A549 (cell line): ENCODE data around the gene CFAP69. TPM values are rescaled to one million over a fixed set of nuclear protein-coding genes. Genes with fewer than 3 reads are reported as not detected.
A peak's percentile ranks its signal among the peaks of the same experiment; 100 is the strongest.

Experiments used
- ATAC-seq, 2 experiments: fragments of 200-7000 bp in 1 of 2; fragments of >200 bp in 1 of 2; cut with Nextera tagmentation in 1 of 2; cut with Tn5 transposase in 1 of 2; 3 replicates each; pipeline versions ENCODE4 v1.8.0 to v1.9.1; 2018 to 2020; ENCODE audit warnings: mild to moderate bottlenecking in 1 of 2, moderate library complexity in 1 of 2
- CTCF ChIA-PET: fragments of 300-600 bp; sonication (Branson Sonifier 250); formaldehyde crosslinking; extraction: SDS; loops from one replicate; lab custom pipeline; 2021; ENCODE audit warnings: antibody characterized with exemption, inconsistent platforms; lab: Yijun Ruan, JAX
- POLR2A ChIA-PET: fragments of 350-600 bp; formaldehyde crosslinking; extraction: SDS; loops from one replicate; lab custom pipeline; 2021; ENCODE audit warnings: antibody characterized with exemption, inconsistent platforms; lab: Yijun Ruan, JAX
- DNase-seq, 2 experiments: peaks; one replicate each; pipeline versions ENCODE4 v3.0.0 to v3.0.0-alpha.2; 2011 to 2016; ENCODE audit warnings: low read depth in 1 of 2, low spot score in 1 of 2
- FAIRE-seq: peaks from 2 replicates; lab custom pipeline; 2011; peaks lifted over from hg19 to GRCh38; lab: Jason Lieb, UNC
- H3K27ac ChIP-seq, 2 experiments: fragments of >200 bp; sonication (Bioruptor Twin); formaldehyde crosslinking; 3 replicates each; pipeline ENCODE4 v1.5.1; 2016 to 2017
- H3K4me1 ChIP-seq: fragments of >200 bp; sonication (Bioruptor Twin); formaldehyde crosslinking; 3 replicates; pipeline ENCODE4 v1.6.1; 2016
- H3K4me2 ChIP-seq: fragments of >200 bp; sonication (Bioruptor Twin); formaldehyde crosslinking; 3 replicates; pipeline ENCODE4 v1.6.1; 2016
- H3K4me3 ChIP-seq: fragments of >200 bp; sonication (Bioruptor Twin); formaldehyde crosslinking; 3 replicates; pipeline ENCODE4 v1.5.1; 2016
- H3K9me3 ChIP-seq: fragments of >200 bp; sonication (Bioruptor Twin); formaldehyde crosslinking; 3 replicates; pipeline ENCODE4 v1.6.1; 2016
- BHLHE40 ChIP-seq: IDR thresholded peaks from 2 replicates; pipeline ENCODE4 v1.6.1; 2012; ENCODE audit warnings: low read depth, low read length, inconsistent platforms
- CBX8 ChIP-seq: fragments of 200-600 bp; sonication (generic); IDR thresholded peaks from 2 replicates; pipeline ENCODE4 v1.6.1; 2016
- EHF ChIP-seq: fragments of 250-450 bp; sonication (Bioruptor Pico); IDR thresholded peaks from 2 replicates; pipeline ENCODE4 v1.5.0; 2020; ENCODE audit warnings: mild to moderate bottlenecking
- FOXS1 ChIP-seq: fragments of 250-450 bp; sonication (Bioruptor Pico); IDR thresholded peaks from 2 replicates; pipeline ENCODE4 v1.5.0; 2020; ENCODE audit warnings: mild to moderate bottlenecking, moderate library complexity
- HDAC2 ChIP-seq: fragments of 200-600 bp; sonication (generic); IDR thresholded peaks from 2 replicates; pipeline ENCODE4 v1.6.1; 2016
- HOXB13 ChIP-seq: fragments of 250-450 bp; sonication (Bioruptor Pico); IDR thresholded peaks from 2 replicates; pipeline ENCODE4 v1.5.0; 2020; ENCODE audit warnings: low read depth, mild to moderate bottlenecking, moderate library complexity
- HOXB5 ChIP-seq: fragments of 250-450 bp; sonication (Bioruptor Pico); IDR thresholded peaks from 2 replicates; pipeline ENCODE4 v1.5.0; 2020; ENCODE audit warnings: mild to moderate bottlenecking, moderate library complexity
- KDM1A ChIP-seq: fragments of 200-600 bp; sonication (generic); IDR thresholded peaks from 2 replicates; pipeline ENCODE4 v1.6.1; 2016; ENCODE audit warnings: low read depth, mild to moderate bottlenecking
- MAFK ChIP-seq: fragments of 450-650 bp; IDR thresholded peaks from 2 replicates; pipeline ENCODE4 v1.6.1; 2014; ENCODE audit not compliant: partially characterized antibody
- NFE2L2 ChIP-seq: fragments of 150-350 bp; conservative IDR thresholded peaks from 2 replicates; pipeline ENCODE4 v1.6.1; 2014; ENCODE audit warnings: low read length
- POLR2A ChIP-seq: IDR thresholded peaks from 2 replicates; pipeline ENCODE4 v1.6.1; 2012; ENCODE audit warnings: mild to moderate bottlenecking, low read length
- RAD21 ChIP-seq, 2 experiments: fragments of >200 bp in 1 of 2; sonication (Bioruptor Twin) in 1 of 2; formaldehyde crosslinking in 1 of 2; IDR thresholded peaks in 1 of 2; conservative IDR thresholded peaks in 1 of 2; 2 replicates in 1 of 2; 3 replicates in 1 of 2; pipeline ENCODE4 v1.6.1; 2012 to 2018; ENCODE audit warnings: inconsistent platforms in 1 of 2
- RARB ChIP-seq: fragments of 250-450 bp; sonication (Bioruptor Pico); IDR thresholded peaks from 2 replicates; pipeline ENCODE4 v1.8.0; 2021; ENCODE audit warnings: mild to moderate bottlenecking, moderate library complexity
- RCOR1 ChIP-seq: fragments of 150-350 bp; IDR thresholded peaks from 2 replicates; pipeline ENCODE4 v1.6.1; 2014; ENCODE audit warnings: antibody characterized with exemption, low read length, low read depth
- RFX5 ChIP-seq: fragments of 450-650 bp; IDR thresholded peaks from 2 replicates; pipeline ENCODE4 v1.7.1; 2014; ENCODE audit warnings: antibody characterized with exemption, mild to moderate bottlenecking, moderate library complexity
- SMC3 ChIP-seq: fragments of >200 bp; sonication (Bioruptor Twin); formaldehyde crosslinking; IDR thresholded peaks from 3 replicates; pipeline ENCODE4 v1.6.1; 2018; ENCODE audit warnings: inconsistent platforms
- SREBF2 ChIP-seq: fragments of 450-650 bp; IDR thresholded peaks from 2 replicates; pipeline ENCODE4 v1.6.1; 2014; ENCODE audit warnings: mild to moderate bottlenecking, moderate library complexity
- TP53 ChIP-seq: fragments of 250-450 bp; sonication (Bioruptor Pico); IDR thresholded peaks from 2 replicates; pipeline ENCODE4 v1.5.0; 2021; ENCODE audit warnings: mild to moderate bottlenecking, moderate library complexity
- ZFP36 ChIP-seq: fragments of 450-650 bp; IDR thresholded peaks from 2 replicates; pipeline ENCODE4 v1.6.1; 2014; ENCODE audit warnings: borderline replicate concordance; ENCODE audit not compliant: partially characterized antibody
- ZSCAN20 ChIP-seq: fragments of 250-450 bp; sonication (Bioruptor Pico); IDR thresholded peaks from 2 replicates; pipeline ENCODE4 v1.8.0; 2022; ENCODE audit warnings: mild to moderate bottlenecking, moderate library complexity
- WGBS: methylation state at CpG from one replicate; pipeline ENCODE4 v1.1.6; 2017; ENCODE audit errors: missing lambda C conversion rate; 5-methylcytosine and 5-hydroxymethylcytosine counted together
- polyA plus RNA-seq, 4 experiments: library from polyadenylated mRNA; depleted of rRNA in 3 of 4; stranded (reverse); fragments of >200 nt; fragmentation: RNase III in 1 of 4; extraction: RNeasy Plus Mini Kit Qiagen cat#74134 plus additional on column Dnase treatment in 1 of 4; gene quantifications; 2 replicates in 3 of 4; 3 replicates in 1 of 4; pipeline ENCODE4 v1.2.3, GENCODE V29; 2011 to 2017
- TF ChIP-seq, protein P1 (sequence below): fragments of 450-650 bp; IDR thresholded peaks from 2 replicates; pipeline ENCODE4 v1.6.1; 2014; ENCODE audit warnings: antibody characterized with exemption
- TF ChIP-seq, protein P2 (sequence below): fragments of 250-450 bp; sonication (Bioruptor Pico); IDR thresholded peaks from 2 replicates; pipeline ENCODE4 v1.5.0; 2020; ENCODE audit warnings: low read depth, mild to moderate bottlenecking, moderate library complexity
- TF ChIP-seq, protein P3 (sequence below): IDR thresholded peaks from 2 replicates; pipeline ENCODE4 v1.6.1; 2012
- TF ChIP-seq, protein P4 (sequence below): fragments of >200 bp; sonication (Bioruptor Twin); formaldehyde crosslinking; IDR thresholded peaks from 2 replicates; pipeline ENCODE4 v1.6.1; 2016
- TF ChIP-seq, protein P5 (sequence below): fragments of >200 bp; sonication (Bioruptor Twin); formaldehyde crosslinking; IDR thresholded peaks from 3 replicates; pipeline ENCODE4 v1.6.1; 2016
- TF ChIP-seq, protein P6 (sequence below): fragments of 150-350 bp; IDR thresholded peaks from 2 replicates; pipeline ENCODE4 v1.6.1; 2014; ENCODE audit warnings: low read depth, mild to moderate bottlenecking, low read length

Gene CFAP69
- polyA plus RNA-seq, 2 of the 4 experiments (the other 2 are of a cell fraction), result 1.9 to 6.1 TPM

DNA sequence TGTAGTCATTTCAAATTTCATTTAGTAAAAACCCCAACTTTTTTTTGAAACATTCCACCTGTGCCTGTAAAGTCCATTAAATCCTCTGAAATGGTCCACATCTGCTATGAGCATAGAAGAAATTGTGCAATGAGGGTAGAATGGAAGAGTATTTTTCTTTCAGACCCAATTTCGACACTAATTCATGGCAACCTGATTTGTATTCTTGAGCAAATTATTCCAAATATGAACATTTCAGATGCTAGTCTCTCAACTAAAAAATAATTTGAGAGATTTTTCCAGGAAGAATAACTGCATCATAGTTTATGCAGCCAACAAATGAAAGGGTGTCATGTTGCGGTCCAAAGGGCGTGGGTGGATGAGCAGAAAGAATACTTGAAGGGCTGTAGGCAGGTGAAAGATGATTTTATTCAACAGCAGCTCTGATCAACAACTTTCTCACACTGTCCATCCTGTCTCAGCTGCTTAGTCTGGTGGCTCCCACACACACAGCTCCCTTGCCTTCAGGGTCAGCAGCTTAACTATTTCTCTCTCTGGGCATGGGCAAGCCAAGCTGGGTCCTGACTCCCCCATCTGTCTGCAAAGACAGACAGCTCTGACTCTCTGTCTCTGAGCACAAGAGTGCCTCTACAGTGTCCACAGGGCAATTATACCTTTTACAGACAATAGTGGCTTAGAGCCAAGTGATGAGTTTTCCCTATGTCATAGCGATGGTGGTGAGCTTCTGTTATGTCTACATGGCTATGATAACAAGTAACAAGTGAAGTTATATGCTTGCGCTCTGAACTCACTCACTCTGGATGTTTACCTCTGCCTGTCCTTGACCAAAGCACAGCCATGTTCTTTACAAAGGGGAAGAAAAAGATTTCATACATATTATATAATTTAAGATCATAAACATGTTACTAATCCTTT, 21.9 kb upstream of the CFAP69 start:
- TF ChIP-seq, protein P1, sequence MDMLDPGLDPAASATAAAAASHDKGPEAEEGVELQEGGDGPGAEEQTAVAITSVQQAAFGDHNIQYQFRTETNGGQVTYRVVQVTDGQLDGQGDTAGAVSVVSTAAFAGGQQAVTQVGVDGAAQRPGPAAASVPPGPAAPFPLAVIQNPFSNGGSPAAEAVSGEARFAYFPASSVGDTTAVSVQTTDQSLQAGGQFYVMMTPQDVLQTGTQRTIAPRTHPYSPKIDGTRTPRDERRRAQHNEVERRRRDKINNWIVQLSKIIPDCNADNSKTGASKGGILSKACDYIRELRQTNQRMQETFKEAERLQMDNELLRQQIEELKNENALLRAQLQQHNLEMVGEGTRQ, result no peak
- 0 out of 2 replicates have a peak, but pooled peaks have one; percentile 56 for TF ChIP-seq HOXB5 (CRISPR knock-in tag)
- no peak for TF ChIP-seq BHLHE40
- peak; percentile 54; the same call in 1 of the 2 replicates for TF ChIP-seq FOXS1 (CRISPR knock-in tag)
- TF ChIP-seq MAFK, result no peak
- TF ChIP-seq, protein P2, sequence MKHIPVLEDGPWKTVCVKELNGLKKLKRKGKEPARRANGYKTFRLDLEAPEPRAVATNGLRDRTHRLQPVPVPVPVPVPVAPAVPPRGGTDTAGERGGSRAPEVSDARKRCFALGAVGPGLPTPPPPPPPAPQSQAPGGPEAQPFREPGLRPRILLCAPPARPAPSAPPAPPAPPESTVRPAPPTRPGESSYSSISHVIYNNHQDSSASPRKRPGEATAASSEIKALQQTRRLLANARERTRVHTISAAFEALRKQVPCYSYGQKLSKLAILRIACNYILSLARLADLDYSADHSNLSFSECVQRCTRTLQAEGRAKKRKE (CRISPR knock-in tag), result peak; percentile 73; the same call in 1 of the 2 replicates
- TF ChIP-seq, protein P3, sequence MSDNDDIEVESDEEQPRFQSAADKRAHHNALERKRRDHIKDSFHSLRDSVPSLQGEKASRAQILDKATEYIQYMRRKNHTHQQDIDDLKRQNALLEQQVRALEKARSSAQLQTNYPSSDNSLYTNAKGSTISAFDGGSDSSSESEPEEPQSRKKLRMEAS, result no peak
- TF ChIP-seq EHF (CRISPR knock-in tag), result peak; percentile 89
- TF ChIP-seq ZSCAN20 (CRISPR knock-in tag), result peak; percentile 68; the same call in 1 of the 2 replicates
- peak; percentile 70; the same call in 1 of the 2 replicates for TF ChIP-seq HOXB13
- no peak for TF ChIP-seq SREBF2
- TF ChIP-seq RCOR1, result no peak
- DNase-seq, result peak in 1 of 2 experiments; percentile 72
- 55% methylated on average over 5 of the region's 5 CpGs for WGBS
- POLR2A ChIA-PET, result interaction anchor here (0.9 kb wide), 1 partner anchor 12 kb away, joined by 7 read pairs; the partner anchor contains the start of gene STEAP2
- CTCF ChIA-PET, result interaction anchor here (1.1 to 2.5 kb wide), 5 partner anchors 9 to 69 kb away, joined by 3 to 12 read pairs (median 8); partner anchors contain the start of genes STEAP1 and STEAP2
- Histone ChIP-seq H3K9me3 (no peaks in the 10 kb centered on the region), H3K4me3 (no peak overlapping the region), H3K4me2 (peak overlapping the region; percentile 40), H3K4me1 (peaks cover 11% of the 10 kb centered on the region), H3K27ac (peak overlapping the region in 1 of 2 experiments; percentile 23; a peak in 1 of 6 replicates)
- peak; percentile 59 to 85; a peak in 5 of 6 replicates for ATAC-seq
- peak; percentile 92 for FAIRE-seq

DNA sequence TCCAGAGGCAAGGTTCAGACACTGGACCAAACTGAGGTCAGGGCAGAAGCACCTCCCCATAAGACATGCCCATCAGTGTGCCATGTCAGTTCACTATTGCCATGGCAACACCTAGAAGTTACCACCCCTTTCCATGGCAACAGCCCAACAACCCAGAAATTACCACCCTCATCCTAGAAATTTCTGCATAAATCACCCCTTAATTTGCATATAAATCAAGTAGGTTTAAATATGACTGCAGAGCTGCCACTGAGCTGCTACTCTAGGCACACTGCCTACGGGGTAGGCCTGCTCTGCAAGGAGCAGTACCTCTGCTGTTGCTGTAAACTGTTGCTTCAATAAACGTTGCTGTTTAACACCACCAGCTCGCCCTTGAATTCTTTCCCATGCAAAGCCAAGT, 20.8 kb upstream of the CFAP69 start:
- Histone ChIP-seq H3K4me3 (no peak overlapping the region), H3K27ac (0 out of 6 replicates have a peak overlapping the region, but pooled peaks of 1 of the 2 experiments have one; percentile 7), H3K4me2 (no peak overlapping the region), H3K9me3 (no peaks in the 10 kb centered on the region), H3K4me1 (peaks cover 11% of the 10 kb centered on the region)
- DNase-seq, result no peak
- 81% methylated on average over 3 of the region's 3 CpGs for WGBS
- POLR2A ChIA-PET, result no interaction called here
- CTCF ChIA-PET, result interaction anchor here (1.9 to 2.5 kb wide), 3 partner anchors 8 to 70 kb away, joined by 5 to 12 read pairs (median 9); partner anchors contain the start of genes STEAP1 and STEAP2
- no peak for FAIRE-seq
- TF ChIP-seq POLR2A, result no peak
- TF ChIP-seq RFX5, result peak; percentile 55; the same call in 1 of the 2 replicates
- no peak for ATAC-seq

DNA sequence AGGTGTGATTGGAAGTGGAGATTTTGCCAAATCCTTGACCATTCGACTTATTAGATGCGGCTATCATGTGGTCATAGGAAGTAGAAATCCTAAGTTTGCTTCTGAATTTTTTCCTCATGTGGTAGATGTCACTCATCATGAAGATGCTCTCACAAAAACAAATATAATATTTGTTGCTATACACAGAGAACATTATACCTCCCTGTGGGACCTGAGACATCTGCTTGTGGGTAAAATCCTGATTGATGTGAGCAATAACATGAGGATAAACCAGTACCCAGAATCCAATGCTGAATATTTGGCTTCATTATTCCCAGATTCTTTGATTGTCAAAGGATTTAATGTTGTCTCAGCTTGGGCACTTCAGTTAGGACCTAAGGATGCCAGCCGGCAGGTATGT, 19.8 kb upstream of the CFAP69 start:
- Histone ChIP-seq H3K9me3 (no peaks in the 10 kb centered on the region), H3K27ac (no peak overlapping the region), H3K4me2 (no peak overlapping the region), H3K4me3 (no peak overlapping the region), H3K4me1 (peaks cover 14% of the 10 kb centered on the region)
- FAIRE-seq (no peak), ATAC-seq (no peak), DNase-seq (no peak)
- TF ChIP-seq NFE2L2 (no peak), ZSCAN20 (CRISPR knock-in tag) (no peak), RAD21 (conservative IDR thresholded peaks at IDR 0.05 in 1 of 2, IDR thresholded peaks at IDR 0.05 in 1 of 2) (no peak), RARB (CRISPR knock-in tag) (no peak), TP53 (CRISPR knock-in tag) (no peak), HDAC2 (no peak), ZFP36 (no peak), KDM1A (no peak), CBX8 (no peak), SMC3 (no peak)
- TF ChIP-seq, protein P1, result no peak
- TF ChIP-seq, protein P4, sequence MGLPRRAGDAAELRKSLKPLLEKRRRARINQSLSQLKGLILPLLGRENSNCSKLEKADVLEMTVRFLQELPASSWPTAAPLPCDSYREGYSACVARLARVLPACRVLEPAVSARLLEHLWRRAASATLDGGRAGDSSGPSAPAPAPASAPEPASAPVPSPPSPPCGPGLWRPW, result no peak
- TF ChIP-seq, protein P5, sequence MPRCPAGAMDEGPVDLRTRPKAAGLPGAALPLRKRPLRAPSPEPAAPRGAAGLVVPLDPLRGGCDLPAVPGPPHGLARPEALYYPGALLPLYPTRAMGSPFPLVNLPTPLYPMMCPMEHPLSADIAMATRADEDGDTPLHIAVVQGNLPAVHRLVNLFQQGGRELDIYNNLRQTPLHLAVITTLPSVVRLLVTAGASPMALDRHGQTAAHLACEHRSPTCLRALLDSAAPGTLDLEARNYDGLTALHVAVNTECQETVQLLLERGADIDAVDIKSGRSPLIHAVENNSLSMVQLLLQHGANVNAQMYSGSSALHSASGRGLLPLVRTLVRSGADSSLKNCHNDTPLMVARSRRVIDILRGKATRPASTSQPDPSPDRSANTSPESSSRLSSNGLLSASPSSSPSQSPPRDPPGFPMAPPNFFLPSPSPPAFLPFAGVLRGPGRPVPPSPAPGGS, result no peak
- TF ChIP-seq, protein P6, sequence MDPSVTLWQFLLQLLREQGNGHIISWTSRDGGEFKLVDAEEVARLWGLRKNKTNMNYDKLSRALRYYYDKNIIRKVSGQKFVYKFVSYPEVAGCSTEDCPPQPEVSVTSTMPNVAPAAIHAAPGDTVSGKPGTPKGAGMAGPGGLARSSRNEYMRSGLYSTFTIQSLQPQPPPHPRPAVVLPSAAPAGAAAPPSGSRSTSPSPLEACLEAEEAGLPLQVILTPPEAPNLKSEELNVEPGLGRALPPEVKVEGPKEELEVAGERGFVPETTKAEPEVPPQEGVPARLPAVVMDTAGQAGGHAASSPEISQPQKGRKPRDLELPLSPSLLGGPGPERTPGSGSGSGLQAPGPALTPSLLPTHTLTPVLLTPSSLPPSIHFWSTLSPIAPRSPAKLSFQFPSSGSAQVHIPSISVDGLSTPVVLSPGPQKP, result no peak
- ChIA-PET CTCF (interaction anchor here (1.9 to 2.5 kb wide), 2 partner anchors 13 to 71 kb away, joined by 9 to 12 read pairs; partner anchors contain the start of genes STEAP1 and STEAP2), POLR2A (no interaction called here)
- 94% methylated on average over 3 of the region's 3 CpGs for WGBS
